Skeletal muscle tissue (tissue), 4 donors: Measurements from ENCODE around the gene YES1. TPM values are rescaled to one million over a fixed set of nuclear protein-coding genes. Genes with fewer than 3 reads are reported as not detected.

Experiments used
- H3K27ac ChIP-seq: one replicate; pipeline ENCODE4 v1.7.0; 2013; ENCODE audit warnings: mild to moderate bottlenecking, low read depth, low read length, inconsistent platforms
- H3K27me3 ChIP-seq, 3 donors: one replicate each; pipeline ENCODE4 v1.7.0; 2013; ENCODE audit warnings: low read length in 3 of 3; ENCODE audit not compliant: control insufficient read depth in 3 of 3, insufficient read depth in 3 of 3
- H3K36me3 ChIP-seq, 3 donors: one replicate each; pipeline ENCODE4 v1.7.0; 2013; ENCODE audit warnings: low read length in 3 of 3; ENCODE audit not compliant: control insufficient read depth in 3 of 3, insufficient read depth in 3 of 3
- H3K4me1 ChIP-seq, 3 donors: one replicate each; pipeline ENCODE4 v1.7.0; 2013; ENCODE audit warnings: low read length in 3 of 3, mild to moderate bottlenecking in 3 of 3; ENCODE audit not compliant: control insufficient read depth in 3 of 3, insufficient read depth in 3 of 3
- H3K4me3 ChIP-seq, 3 donors: one replicate each; pipeline ENCODE4 v1.7.0; 2013; ENCODE audit warnings: low read length in 3 of 3
- H3K9ac ChIP-seq, 3 donors: one replicate each; pipeline ENCODE4 v1.7.0; 2013; ENCODE audit warnings: low read length in 3 of 3, mild to moderate bottlenecking in 3 of 3, moderate library complexity in 2 of 3, low read depth in 1 of 3
- H3K9me3 ChIP-seq, 3 donors: one replicate each; pipeline ENCODE4 v1.7.0; 2013; ENCODE audit warnings: low read length in 3 of 3; ENCODE audit not compliant: control insufficient read depth in 3 of 3
- total RNA-seq: library from RNA; depleted of rRNA; stranded (reverse); fragments of >200 nt; gene quantifications from one replicate; pipeline ENCODE4 v1.2.3, GENCODE V29; 2014
- donor health status: Osteomylitis.

YES1 gene
- total RNA-seq, 1 donor from 2014 or later, result 40.7 TPM

DNA sequence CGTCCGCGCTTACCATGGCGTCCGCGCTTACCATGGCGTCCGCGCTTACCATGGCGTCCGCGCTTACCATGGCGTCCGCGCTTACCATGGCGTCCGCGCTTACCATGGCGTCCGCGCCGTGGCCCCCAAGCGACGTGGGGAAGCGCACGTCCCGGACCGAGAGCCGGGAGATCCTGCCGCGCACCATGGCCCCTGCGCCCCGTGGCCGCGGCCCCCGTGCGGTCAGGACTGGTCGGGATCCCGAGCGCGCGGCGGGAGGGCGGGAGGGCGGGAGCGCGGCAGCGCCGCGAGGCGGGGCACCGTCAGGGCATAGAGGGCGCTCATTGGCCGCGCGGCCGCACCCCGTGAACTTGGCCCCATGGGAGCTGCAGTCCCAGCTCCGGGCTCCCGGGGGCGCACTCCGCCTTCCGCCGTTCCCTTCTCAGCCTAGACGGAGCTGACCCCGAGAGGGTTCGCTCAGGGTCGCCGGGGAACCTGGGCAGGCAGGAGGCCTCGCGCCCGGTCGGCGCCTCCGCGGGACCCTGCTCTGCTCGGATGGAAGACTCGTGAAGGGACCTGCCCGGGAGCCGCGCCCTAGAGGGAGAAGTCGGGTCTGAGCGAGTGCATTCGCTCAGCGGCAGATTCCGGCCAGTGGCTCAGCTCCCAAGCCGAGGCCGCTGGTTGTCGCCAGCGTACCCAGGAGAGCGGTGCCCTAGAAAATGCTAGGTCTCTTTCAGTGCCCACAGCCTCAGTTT lies 99.5 kb downstream of the YES1 start, which contains the start of gene ENOSF1:
TSS of gene ENOSF1 (minus strand) at position 230 of the 734 bp plus-strand sequence. CDS start at position 187, 43 bp downstream.
- Histone ChIP-seq H3K9ac (peak within 1 kb of the TSS; percentile 72 to 85 (median 83)), H3K27me3 (no peaks in the 10 kb centered on the region), H3K4me3 (peak within 1 kb of the TSS; percentile 76 to 79 (median 76)), H3K4me1 (peaks cover 5 to 9% (median 8%) of the 10 kb centered on the region in 3 donors), H3K36me3 (peaks cover 2 to 5% (median 3%) of the 10 kb centered on the region in 3 donors), H3K9me3 (no peaks in the 10 kb centered on the region), H3K27ac (peak within 1 kb of the TSS; percentile 72)

DNA sequence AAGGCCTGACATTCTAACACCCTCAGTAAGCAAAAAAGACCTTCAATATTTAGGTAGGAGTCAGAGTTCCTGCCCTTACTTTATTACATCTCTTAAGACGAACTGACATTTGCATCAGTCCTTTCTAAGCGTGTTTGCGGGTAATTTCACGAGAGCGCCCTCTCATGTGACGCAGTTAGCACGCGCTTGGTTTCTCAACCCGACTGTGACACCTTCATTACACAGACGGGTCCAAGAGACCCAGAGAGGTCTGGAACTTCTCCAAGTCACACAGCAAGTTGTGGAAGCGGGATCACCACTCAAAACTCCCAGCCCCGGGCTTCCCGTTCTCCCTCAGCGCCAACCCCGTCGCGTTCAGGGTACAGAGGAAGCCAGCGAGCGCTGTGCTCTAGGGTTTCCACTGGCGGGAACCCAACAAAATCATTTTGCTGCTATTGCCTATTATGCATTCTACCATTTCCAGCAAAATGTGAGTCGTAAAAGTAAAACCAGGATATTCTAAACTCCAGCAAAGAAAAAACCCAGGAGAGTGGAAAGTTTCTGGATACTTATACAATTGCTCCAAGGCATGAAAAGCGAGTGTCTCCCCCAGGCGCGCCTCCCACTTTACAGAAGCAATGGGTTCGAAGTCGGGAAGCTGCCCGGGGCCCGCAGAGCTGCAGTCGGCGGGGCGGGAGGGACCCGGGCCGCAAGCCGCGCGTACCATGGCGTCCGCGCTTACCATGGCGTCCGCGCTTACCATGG lies 100.2 kb downstream of the YES1 start:
- H3K36me3 ChIP-seq, result peaks cover 2 to 5% (median 3%) of the 10 kb centered on the region in 3 donors
- peak overlapping the region; percentile 72 for H3K27ac ChIP-seq
- H3K27me3 ChIP-seq, result no peaks in the 10 kb centered on the region
- H3K9ac ChIP-seq, result peak overlapping the region; percentile 72 to 85 (median 83)
- no peaks in the 10 kb centered on the region for H3K9me3 ChIP-seq
- peaks cover 5 to 9% (median 8%) of the 10 kb centered on the region in 3 donors for H3K4me1 ChIP-seq
- H3K4me3 ChIP-seq, result peak overlapping the region; percentile 76 to 79 (median 76)

DNA sequence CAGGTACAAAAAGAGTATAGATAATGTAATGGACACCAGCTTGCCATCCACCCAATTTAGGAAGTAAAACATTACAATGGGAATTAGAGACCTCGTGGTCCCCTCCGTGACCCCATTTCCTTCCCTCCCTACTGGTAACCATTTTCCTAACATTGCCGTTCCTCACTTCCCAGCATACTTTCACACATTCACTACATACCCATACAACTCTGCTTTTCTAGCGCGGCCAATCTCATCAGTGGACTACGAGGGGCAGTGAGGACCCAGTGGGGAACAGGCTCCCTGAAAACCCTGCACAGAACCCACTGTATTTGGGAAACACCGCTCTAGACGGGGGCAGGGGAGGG lies 100.8 kb downstream of the YES1 start:
- Histone ChIP-seq H3K9ac (peak overlapping the region; percentile 72 to 85 (median 83)), H3K27me3 (no peaks in the 10 kb centered on the region), H3K27ac (peak overlapping the region; percentile 72), H3K36me3 (peaks cover 2 to 7% (median 3%) of the 10 kb centered on the region in 3 donors), H3K4me3 (peak overlapping the region; percentile 76 to 79 (median 76)), H3K4me1 (peaks cover 5 to 9% (median 8%) of the 10 kb centered on the region in 3 donors), H3K9me3 (no peaks in the 10 kb centered on the region)

DNA sequence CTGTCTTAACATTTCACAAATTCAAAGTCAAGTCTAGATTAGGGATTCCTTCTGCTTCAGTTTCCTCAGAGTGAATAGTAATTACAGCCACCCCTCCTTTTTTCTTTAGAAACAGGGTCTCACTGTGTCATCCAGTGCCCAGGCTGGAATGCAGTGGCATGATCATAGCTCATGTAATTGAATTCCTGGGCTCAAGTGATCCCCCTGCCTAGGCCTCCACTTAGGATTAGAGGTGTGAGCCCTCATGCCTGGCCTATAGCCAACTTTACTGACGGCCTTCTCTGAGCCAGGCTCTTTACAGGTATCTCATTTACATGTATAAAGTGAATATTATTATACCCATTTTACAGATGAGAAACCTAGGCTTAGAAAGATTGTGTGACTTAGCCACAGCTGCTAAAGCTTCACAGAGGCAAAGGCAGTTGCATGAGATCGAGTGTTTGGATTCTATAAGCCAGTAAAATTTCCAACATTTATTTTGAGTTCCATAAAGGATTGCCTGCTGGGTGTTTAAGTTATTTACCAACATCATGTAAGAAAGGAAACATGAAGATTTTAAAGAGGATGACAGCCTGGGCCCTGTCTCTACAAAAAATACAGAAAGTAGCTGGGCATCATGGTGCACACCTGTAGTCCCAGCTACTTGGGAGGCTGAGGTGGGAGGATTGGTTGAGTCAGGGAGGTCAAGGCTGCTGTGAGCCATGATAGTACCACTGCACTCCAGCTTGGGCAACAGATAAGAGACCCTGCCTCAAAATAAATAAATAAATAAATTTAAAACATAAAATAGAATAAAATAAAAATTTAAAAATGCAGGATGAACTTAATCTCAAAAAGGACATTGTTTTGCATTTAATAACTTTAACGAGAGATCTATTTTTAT lies 101.4 kb downstream of the YES1 start:
- H3K27ac ChIP-seq, result peak overlapping the region; percentile 72

DNA sequence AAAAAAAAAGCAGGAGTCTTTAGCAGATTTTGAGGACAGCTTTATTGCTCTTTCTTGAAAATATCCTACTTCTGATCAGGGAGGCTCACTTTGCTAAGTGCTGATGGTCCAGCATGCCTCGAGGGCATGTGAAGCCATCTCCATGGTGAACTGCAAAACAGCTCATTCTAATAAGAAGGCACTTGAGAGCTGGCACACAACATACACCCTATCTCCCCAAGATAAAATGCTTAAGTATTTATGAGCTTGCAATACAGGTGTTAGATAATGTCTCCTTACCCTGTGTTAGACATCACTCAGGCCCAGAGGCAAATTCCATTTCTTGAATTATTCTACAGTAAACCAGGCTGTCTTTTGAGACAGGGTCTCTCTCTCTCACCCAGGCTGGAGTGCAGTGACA lies 102.3 kb downstream of the YES1 start:
- Histone ChIP-seq H3K36me3 (peaks cover 2 to 7% (median 3%) of the 10 kb centered on the region in 3 donors), H3K9me3 (no peaks in the 10 kb centered on the region), H3K27ac (no peak overlapping the region), H3K27me3 (no peaks in the 10 kb centered on the region), H3K4me1 (peaks cover 5 to 9% (median 8%) of the 10 kb centered on the region in 3 donors), H3K4me3 (no peak overlapping the region), H3K9ac (no peak overlapping the region)

More for the DNA sequence above, 101.4 kb downstream of the YES1 start:
- Histone ChIP-seq H3K9me3 (no peaks in the 10 kb centered on the region), H3K4me1 (peaks cover 5 to 9% (median 8%) of the 10 kb centered on the region in 3 donors), H3K27me3 (no peaks in the 10 kb centered on the region), H3K9ac (no peak overlapping the region), H3K36me3 (peaks cover 2 to 7% (median 3%) of the 10 kb centered on the region in 3 donors), H3K4me3 (peak overlapping the region in 1 of 3 donors; percentile 79)

DNA sequence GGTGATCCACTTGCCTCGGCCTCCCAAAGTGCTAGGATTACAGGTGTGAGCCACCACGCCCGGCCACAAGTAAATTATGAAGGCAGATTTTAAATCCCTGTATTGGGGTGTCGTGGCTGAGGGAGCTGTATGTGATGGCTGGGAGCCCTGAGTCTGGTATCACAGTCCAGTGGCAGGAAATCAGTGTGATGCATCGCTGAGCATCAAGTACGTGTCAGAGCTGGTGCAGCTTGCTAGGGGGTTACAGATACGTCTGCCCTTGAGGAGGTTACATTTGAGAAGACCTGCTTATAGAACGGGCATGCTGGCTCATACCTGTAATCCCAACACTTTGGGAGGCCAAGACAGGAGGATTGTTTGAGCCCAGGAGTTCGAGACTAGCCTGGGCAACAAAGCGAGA lies 103.9 kb downstream of the YES1 start:
- H3K27me3 ChIP-seq, result no peaks in the 10 kb centered on the region
- H3K36me3 ChIP-seq, result peaks cover 2 to 7% (median 3%) of the 10 kb centered on the region in 3 donors
- H3K27ac ChIP-seq, result no peak overlapping the region
- H3K9me3 ChIP-seq, result no peaks in the 10 kb centered on the region
- no peak overlapping the region for H3K4me3 ChIP-seq
- peaks cover 5 to 9% (median 8%) of the 10 kb centered on the region in 3 donors for H3K4me1 ChIP-seq
- no peak overlapping the region for H3K9ac ChIP-seq

DNA sequence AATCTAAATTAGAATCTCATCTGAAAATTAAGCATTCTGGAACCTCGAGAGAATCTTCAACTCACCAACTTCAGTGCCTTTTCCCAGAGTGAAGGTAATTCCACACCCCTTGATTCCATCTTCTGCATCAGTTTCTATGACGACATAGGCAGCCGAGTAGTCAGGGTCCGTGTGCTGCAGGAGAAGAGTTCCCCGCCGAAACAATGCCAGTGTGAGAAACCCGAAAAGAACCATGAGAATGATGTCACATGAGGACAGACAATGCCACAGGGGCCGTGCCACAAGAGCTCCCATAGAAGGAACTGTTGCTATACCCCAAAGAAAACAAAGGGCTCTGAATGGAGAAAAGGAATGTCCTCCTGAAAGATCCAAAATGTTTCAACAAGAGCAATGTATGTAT lies 105.6 kb downstream of the YES1 start:
- H3K9me3 ChIP-seq, result no peaks in the 10 kb centered on the region
- H3K36me3 ChIP-seq, result peaks cover 2 to 7% (median 3%) of the 10 kb centered on the region in 3 donors
- no peaks in the 10 kb centered on the region for H3K27me3 ChIP-seq
- H3K27ac ChIP-seq, result no peak overlapping the region
- H3K9ac ChIP-seq, result no peak overlapping the region
- peaks cover 1 to 2% (median 2%) of the 10 kb centered on the region in 3 donors for H3K4me1 ChIP-seq
- no peak overlapping the region for H3K4me3 ChIP-seq

DNA sequence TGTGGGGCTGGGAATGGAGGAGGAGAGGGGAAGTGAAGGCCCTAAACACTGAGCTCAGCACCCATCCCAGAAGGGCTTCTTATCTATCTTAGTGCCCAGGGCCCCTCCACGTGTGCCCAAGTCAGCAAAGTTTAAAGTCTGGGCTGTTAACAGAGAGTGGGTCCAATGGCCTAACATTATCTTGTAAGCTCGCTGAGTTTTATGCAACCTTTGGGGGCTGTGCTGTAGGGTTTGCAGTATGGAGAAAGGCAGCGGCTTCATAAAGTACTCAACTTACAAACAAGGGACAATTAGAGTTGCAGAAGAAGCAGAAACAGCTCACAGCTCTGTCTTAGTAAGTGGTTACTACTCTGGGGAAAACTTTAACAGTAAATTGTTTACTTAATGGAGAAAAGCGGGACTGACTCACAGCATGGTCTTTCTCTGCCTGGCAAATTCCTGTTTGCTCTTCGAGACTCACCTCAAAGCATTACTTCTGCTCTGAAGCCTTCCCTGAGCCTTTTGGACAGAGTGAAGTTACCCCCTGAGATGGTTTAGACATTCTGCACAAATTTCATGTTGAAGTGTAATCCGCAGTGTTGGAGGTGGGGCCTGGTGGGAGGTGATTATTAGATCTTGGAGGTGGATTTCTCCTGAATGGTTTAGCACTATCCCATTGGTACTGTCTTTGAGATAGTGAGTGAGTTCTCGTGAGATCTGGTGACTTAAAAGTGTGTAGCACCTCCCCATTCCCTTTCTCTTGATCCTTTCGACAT lies 108.7 kb downstream of the YES1 start:
- Histone ChIP-seq H3K4me3 (no peak overlapping the region), H3K4me1 (no peaks in the 10 kb centered on the region), H3K9me3 (no peaks in the 10 kb centered on the region), H3K27me3 (no peaks in the 10 kb centered on the region), H3K27ac (no peak overlapping the region), H3K9ac (no peak overlapping the region), H3K36me3 (peaks cover 0 to 5% (median 0%) of the 10 kb centered on the region in 3 donors)

DNA sequence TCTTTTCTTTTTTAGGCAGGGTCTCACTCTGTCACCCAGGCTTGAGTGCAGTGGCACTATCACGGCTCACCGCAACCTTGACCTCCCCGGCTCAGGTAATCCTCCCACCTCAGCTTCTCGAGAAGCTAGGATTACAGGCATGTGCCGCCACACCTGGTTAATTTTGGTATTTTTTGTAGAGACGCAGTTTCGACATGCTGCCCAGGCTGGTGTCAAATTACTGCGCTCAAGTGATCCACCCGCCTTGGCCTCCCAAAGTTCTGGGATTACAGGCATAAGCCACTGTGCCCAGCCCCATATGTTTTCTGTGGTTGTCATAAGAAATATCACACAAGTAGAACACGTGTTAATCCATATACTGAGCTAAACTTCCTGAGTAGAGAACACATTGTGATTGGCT lies 114.2 kb downstream of the YES1 start:
- Histone ChIP-seq H3K4me3 (no peak overlapping the region), H3K9me3 (no peaks in the 10 kb centered on the region), H3K4me1 (no peaks in the 10 kb centered on the region), H3K27me3 (no peaks in the 10 kb centered on the region), H3K36me3 (peaks cover 3 to 7% (median 6%) of the 10 kb centered on the region in 3 donors), H3K9ac (no peak overlapping the region), H3K27ac (no peak overlapping the region)
